Activated CD8-positive, alpha-beta memory T cell treated with anti-CD3 and anti-CD28 coated beads, Interleukin-2, amount 50 U/mL, for 48 hours (primary cell): ENCODE results near the gene EPAS1.

Experiments used
- DNase-seq: peaks from one replicate; pipeline ENCODE4 v3.0.0-alpha.2; 2020

The EPAS1 gene

GRCh38 chr2:46326231-46326980 is 29.2 kb downstream of the EPAS1 start:
- no peak for DNase-seq

GRCh38 chr2:46327627-46328026 is 30.4 kb downstream of the EPAS1 start:
- DNase-seq: no peak

- no peak for DNase-seq
These were observed 31.1 kb downstream of the EPAS1 start for GRCh38 chr2:46328291-46328690.

GRCh38 chr2:46328829-46329228 is 31.6 kb downstream of the EPAS1 start:
- DNase-seq: no peak

GRCh38 chr2:46329340-46329739 is 32.1 kb downstream of the EPAS1 start:
- DNase-seq: no peak

GRCh38 chr2:46329803-46330775 is 32.9 kb downstream of the EPAS1 start:
- DNase-seq: no peak

- DNase-seq: no peak
These were observed 34.0 kb downstream of the EPAS1 start for GRCh38 chr2:46331109-46331766.

- DNase-seq: no peak
These were observed 35.6 kb downstream of the EPAS1 start for GRCh38 chr2:46332686-46333281.

- no peak for DNase-seq
These were observed 36.7 kb downstream of the EPAS1 start for GRCh38 chr2:46333912-46334311.

GRCh38 chr2:46334389-46335271 is 37.4 kb downstream of the EPAS1 start:
- no peak for DNase-seq

- DNase-seq: no peak
These were observed 38.4 kb downstream of the EPAS1 start for GRCh38 chr2:46335391-46336282.

GRCh38 chr2:46336283-46336959 is 39.2 kb downstream of the EPAS1 start:
- DNase-seq: no peak

- no peak for DNase-seq
These were observed 40.2 kb downstream of the EPAS1 start for GRCh38 chr2:46337208-46337994.

GRCh38 chr2:46338674-46339073 is 41.5 kb downstream of the EPAS1 start:
- DNase-seq: no peak

GRCh38 chr2:46339200-46339599 is 42.0 kb downstream of the EPAS1 start:
- DNase-seq: no peak

GRCh38 chr2:46339676-46340459 is 42.7 kb downstream of the EPAS1 start:
- no peak for DNase-seq

- DNase-seq: no peak
These were observed 43.7 kb downstream of the EPAS1 start for GRCh38 chr2:46340740-46341420.
